Prostate gland (tissue), 2 donors: ENCODE measurements around the gene GATA1. TPM values are rescaled to one million over a fixed set of nuclear protein-coding genes. Genes with fewer than 3 reads are reported as not detected.

Source experiments
- DNase-seq: peaks from one replicate; pipeline ENCODE4 v3.0.0-alpha.2; 2019; ENCODE audit warnings: low spot score
- H3K27ac ChIP-seq, 2 donors: fragments of 200-600 bp; sonication (generic); 2 replicates each; pipeline ENCODE4 v1.5.1; 2017 to 2019
- H3K27me3 ChIP-seq: fragments of 200-600 bp; sonication (generic); replicated peaks from 2 replicates; pipeline ENCODE4 v1.5.1; 2019; ENCODE audit not compliant: insufficient read depth
- H3K36me3 ChIP-seq, 2 donors: fragments of 200-600 bp; sonication (generic); 1 replicate in 1 of 2; 2 replicates in 1 of 2; pipeline versions ENCODE4 v1.5.1 to v1.8.1; 2017 to 2019
- H3K4me1 ChIP-seq: fragments of 200-600 bp; sonication (generic); replicated peaks from 2 replicates; pipeline ENCODE4 v1.5.1; 2019
- H3K4me3 ChIP-seq, 2 donors: fragments of 200-600 bp; sonication (generic); 2 replicates each; pipeline ENCODE4 v1.5.1; 2017 to 2019
- H3K9me3 ChIP-seq: fragments of 200-600 bp; sonication (generic); 2 replicates; pipeline ENCODE4 v1.5.1; 2017
- CTCF ChIP-seq, 4 experiments: fragments of 200-600 bp in 2 of 4; fragments of 450-650 bp in 2 of 4; sonication (generic) in 2 of 4; IDR thresholded peaks; 1 replicate in 3 of 4; 2 replicates in 1 of 4; pipeline ENCODE4 v1.5.1; 2016 to 2019; ENCODE audit warnings: antibody characterized with exemption in 4 of 4, mild to moderate bottlenecking in 2 of 4, moderate library complexity in 2 of 4
- POLR2A ChIP-seq: fragments of 450-650 bp; IDR thresholded peaks from one replicate; pipeline ENCODE4 v1.6.1; 2016; ENCODE audit warnings: antibody characterized with exemption, mild to moderate bottlenecking
- POLR2AphosphoS5 ChIP-seq: sonication (generic); formaldehyde crosslinking; IDR thresholded peaks from one replicate; pipeline ENCODE4 v1.6.1; 2017; ENCODE audit warnings: antibody characterized with exemption
- WGBS: methylation state at CpG from one replicate; pipeline ENCODE4 v1.1.5; 2018; 5-methylcytosine and 5-hydroxymethylcytosine counted together
- intact Hi-C: fragments of 100-400 bp; cut with DNase I; formaldehyde crosslinking; loops from one replicate; pipeline ENCODE4 v1.14.2; 2022
- total RNA-seq, 2 donors: library from RNA; depleted of rRNA; stranded (reverse); fragments of >200 nt; gene quantifications; one replicate each; pipeline ENCODE4 v1.1.0, GENCODE V29; 2016

Gene GATA1
- total RNA-seq, 2 donors from 2014 or later, result not detected

- 85% methylated on average over 5 of the region's 6 CpGs for WGBS
- intact Hi-C loops, result no loop called here
Observed at GRCh38 chrX:48772602-48773001, 13.8 kb upstream of the GATA1 start.

GRCh38 chrX:48776818-48777439, 9.5 kb upstream of the GATA1 start:
- H3K4me3 ChIP-seq, result no peak overlapping the region
- no peak for TF ChIP-seq POLR2AphosphoS5
- TF ChIP-seq POLR2A, result no peak
- no peak for DNase-seq
- no peaks in the 10 kb centered on the region for H3K36me3 ChIP-seq
- intact Hi-C loops, result no loop called here
- H3K4me1 ChIP-seq, result no peaks in the 10 kb centered on the region
- 86% methylated on average over 13 of the region's 13 CpGs for WGBS
- H3K27me3 ChIP-seq, result no peaks in the 10 kb centered on the region
- no peak overlapping the region for H3K27ac ChIP-seq
- no peaks in the 10 kb centered on the region for H3K9me3 ChIP-seq

More at GRCh38 chrX:48772602-48773001, 13.8 kb upstream of the GATA1 start:
- TF ChIP-seq CTCF (IDR thresholded peaks at IDR 0.05) (no peak), POLR2AphosphoS5 (no peak), POLR2A (no peak)
- no peaks in the 10 kb centered on the region for H3K4me1 ChIP-seq
- H3K9me3 ChIP-seq, result no peaks in the 10 kb centered on the region
- no peak overlapping the region for H3K4me3 ChIP-seq
- no peak overlapping the region for H3K27ac ChIP-seq
- H3K36me3 ChIP-seq, result no peaks in the 10 kb centered on the region
- H3K27me3 ChIP-seq, result no peaks in the 10 kb centered on the region
- no peak for DNase-seq

- Histone ChIP-seq H3K9me3 (no peaks in the 10 kb centered on the region), H3K27me3 (no peaks in the 10 kb centered on the region), H3K36me3 (no peaks in the 10 kb centered on the region), H3K4me1 (no peaks in the 10 kb centered on the region), H3K27ac (no peak overlapping the region), H3K4me3 (no peak overlapping the region)
- intact Hi-C loops, result no loop called here
- no peak for TF ChIP-seq CTCF (IDR thresholded peaks at IDR 0.05)
- TF ChIP-seq POLR2AphosphoS5, result no peak
- no peak for TF ChIP-seq POLR2A
- DNase-seq, result no peak
- WGBS, result 79% methylated on average over 6 of the region's 7 CpGs
Observed at GRCh38 chrX:48779399-48779798, 7.0 kb upstream of the GATA1 start.

- no peaks in the 10 kb centered on the region for H3K4me1 ChIP-seq
- H3K4me3 ChIP-seq, result no peak overlapping the region
- 97% methylated on average over 6 of the region's 6 CpGs for WGBS
- H3K36me3 ChIP-seq, result no peaks in the 10 kb centered on the region
- no peak for DNase-seq
- intact Hi-C loops, result no loop called here
- H3K27ac ChIP-seq, result no peak overlapping the region
- H3K27me3 ChIP-seq, result no peaks in the 10 kb centered on the region
- no peaks in the 10 kb centered on the region for H3K9me3 ChIP-seq
- TF ChIP-seq CTCF (IDR thresholded peaks at IDR 0.05) (no peak), POLR2A (no peak), POLR2AphosphoS5 (no peak)
Observed at GRCh38 chrX:48781705-48782104, 4.7 kb upstream of the GATA1 start.

GRCh38 chrX:48782216-48782615, 4.2 kb upstream of the GATA1 start:
- H3K27ac ChIP-seq, result no peak overlapping the region
- H3K4me1 ChIP-seq, result no peaks in the 10 kb centered on the region
- no peak for DNase-seq
- H3K4me3 ChIP-seq, result no peak overlapping the region
- TF ChIP-seq POLR2A (no peak), CTCF (IDR thresholded peaks at IDR 0.05) (no peak), POLR2AphosphoS5 (no peak)
- H3K9me3 ChIP-seq, result no peaks in the 10 kb centered on the region
- 76% methylated on average over 2 of the region's 2 CpGs for WGBS
- intact Hi-C loops, result no loop called here
- no peaks in the 10 kb centered on the region for H3K27me3 ChIP-seq
- no peaks in the 10 kb centered on the region for H3K36me3 ChIP-seq
